ENCODE measurements around the gene IGSF6.
"Not testable (repeated sequence)": the region's sequence is repeated elsewhere in the genome, so short reads cannot be mapped to it uniquely, and the experiment has no call there.

IGSF6 gene

DNA sequence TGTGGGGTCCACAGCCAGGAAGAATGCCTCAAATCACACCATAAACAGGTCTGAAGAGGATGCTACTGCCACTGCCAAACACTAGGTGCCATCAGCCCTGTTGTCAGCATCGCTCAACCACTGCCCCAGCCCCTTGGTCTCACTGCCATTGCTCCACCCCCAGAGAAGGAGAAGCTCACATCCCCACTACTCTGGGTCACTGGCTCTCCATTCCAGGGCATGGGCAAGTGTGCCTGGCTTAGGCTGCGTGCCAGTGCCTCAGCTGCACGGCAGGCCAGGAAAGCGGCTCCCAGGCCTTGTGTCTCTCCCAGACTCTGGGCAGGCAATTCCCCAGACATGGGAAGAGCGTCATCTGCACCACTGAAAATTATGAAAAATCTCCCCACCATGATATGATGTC is 1.2 kb upstream of the IGSF6 start:
- peak in 3 of 4 experiments; percentile 67 to 77 (median 69) for DNase-seq

- peak in 2 of 4 experiments; percentile 36 to 46 for DNase-seq
These were observed 893 bp downstream of the IGSF6 start for GRCh38 chr16:21651515-21651914.

GRCh38 chr16:21650521-21650920 is 1.9 kb downstream of the IGSF6 start:
- DNase-seq = peak; percentile 83 to 94 (median 90)

- DNase-seq = peak; percentile 52 to 73 (median 68)
These were observed 2.5 kb downstream of the IGSF6 start for GRCh38 chr16:21649826-21650406.

GRCh38 chr16:21647562-21648164 is 4.7 kb downstream of the IGSF6 start:
- DNase-seq = no peak

DNA sequence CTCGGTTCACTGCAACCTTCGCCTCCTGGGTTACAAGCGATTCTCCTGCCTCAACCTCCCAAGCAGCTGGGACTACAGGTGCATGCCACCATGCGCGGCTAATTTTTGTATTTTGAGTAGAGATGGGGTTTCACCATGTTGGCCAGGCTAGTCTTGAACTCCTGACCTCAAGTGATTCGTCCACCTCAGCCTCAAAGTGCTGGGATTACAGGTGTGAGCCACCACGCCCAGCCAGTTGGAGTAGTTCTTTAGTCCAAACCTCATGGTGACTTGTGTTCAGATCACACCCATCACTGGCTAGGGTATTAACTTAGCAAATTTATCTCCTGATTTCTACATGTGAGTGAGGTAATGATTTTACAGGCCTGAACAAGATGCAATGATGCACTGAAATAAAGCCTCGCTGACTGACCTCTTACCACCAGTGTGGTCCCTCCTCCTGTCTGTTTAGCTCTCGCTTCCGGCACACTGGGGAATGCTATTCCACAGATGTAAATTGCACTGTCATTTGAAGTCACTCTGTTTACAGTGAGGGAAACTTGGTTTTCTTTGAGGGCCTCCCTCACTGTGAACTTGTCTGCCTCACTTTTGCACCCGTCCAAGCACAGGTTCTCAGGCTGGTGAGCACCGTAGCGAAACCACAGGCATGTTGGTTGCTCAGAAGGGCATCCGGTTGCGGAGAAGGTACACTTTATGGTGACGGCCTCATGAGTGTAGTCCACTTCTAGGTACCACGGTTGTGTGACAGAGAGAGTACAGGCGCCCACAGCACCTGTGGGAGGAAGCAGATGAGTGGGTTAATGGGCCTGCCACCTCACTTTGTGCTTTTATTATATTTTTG is 5.5 kb downstream of the IGSF6 start:
- no peak for DNase-seq

- peak in 3 of 4 experiments; percentile 47 to 69 (median 64) for DNase-seq
These were observed 6.3 kb downstream of the IGSF6 start for GRCh38 chr16:21646091-21646490.

- peak in 3 of 4 experiments; percentile 52 to 77 (median 73) for DNase-seq
These were observed 7.1 kb downstream of the IGSF6 start for GRCh38 chr16:21645261-21645721.

DNA sequence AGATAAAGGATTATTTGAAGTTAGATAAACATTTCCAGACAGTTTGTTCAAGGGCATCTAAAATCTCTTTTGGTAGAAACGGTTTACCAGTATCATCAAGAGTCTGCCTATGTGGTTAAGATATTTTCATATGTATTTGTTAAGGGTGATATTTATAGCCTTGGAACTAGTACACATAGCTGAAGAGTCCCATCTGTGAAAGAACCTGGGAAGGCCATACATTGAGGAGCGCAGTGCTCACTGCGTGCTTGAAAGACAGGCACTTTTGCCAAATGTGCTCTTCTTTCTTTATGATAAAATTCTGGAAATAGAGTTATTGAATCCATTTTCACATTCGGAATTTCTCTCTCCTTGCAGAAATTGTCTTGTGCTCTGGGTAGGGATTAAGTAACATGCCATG is 7.7 kb downstream of the IGSF6 start:
- DNase-seq = no peak

DNA sequence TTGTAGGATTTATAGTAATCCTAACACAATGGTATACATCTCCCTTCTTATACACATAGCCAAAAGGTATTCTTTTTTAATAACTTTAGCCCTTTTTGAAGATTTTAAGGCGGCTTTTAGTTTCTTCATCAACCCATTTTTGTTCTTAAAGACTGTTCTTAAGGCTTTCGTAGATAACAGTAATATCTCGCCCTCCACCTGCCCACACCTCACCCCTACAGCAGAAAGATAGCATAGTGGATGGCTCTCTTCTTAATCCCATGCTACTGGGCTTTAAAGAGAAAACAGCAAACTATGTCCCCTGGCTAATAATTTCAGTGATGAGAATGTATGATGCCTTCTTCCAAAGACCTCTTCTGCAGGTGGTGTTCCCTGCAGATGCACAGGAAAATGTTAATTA is 8.6 kb downstream of the IGSF6 start:
- no peak for DNase-seq

DNA sequence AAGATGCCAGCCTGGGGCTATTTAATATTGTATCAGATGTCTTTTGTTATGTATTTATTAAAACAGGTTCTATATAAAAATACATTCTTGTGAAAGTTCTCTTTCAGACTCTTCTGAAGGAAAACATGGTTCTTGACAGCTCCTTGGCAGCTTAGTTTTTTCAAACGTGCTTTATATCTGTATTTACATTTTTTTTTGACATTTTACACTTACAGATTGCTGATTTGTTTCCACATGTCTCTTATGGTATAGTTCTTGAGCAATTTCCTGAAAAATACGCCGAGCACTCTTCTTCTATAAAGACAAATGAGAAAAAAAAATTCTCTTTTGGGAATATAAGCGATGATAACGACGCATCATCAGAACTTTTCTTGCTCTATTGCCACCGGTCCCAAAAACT is 9.5 kb downstream of the IGSF6 start:
- DNase-seq = peak in 1 of 4 experiments; percentile 37

GRCh38 chr16:21641916-21642315 is 10.5 kb downstream of the IGSF6 start:
- no peak for DNase-seq

DNA sequence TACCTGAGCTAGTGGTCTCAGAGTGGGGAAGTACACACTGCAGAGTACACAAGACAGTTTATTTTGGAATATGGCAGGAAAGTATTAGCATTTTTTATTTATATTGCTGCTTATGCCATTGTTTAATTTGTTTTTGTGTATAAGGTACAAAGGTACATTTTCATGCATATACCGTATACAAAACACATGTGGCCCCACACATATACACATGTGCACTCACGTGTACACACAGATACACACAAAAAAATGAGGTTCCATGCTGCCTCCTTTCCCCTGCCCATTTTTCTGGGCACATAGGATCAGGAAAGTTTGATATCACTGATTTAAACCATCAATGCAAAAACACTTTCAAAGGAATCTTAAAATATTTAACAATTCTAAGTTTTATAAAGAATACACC is 12.9 kb downstream of the IGSF6 start:
- DNase-seq = peak in 1 of 4 experiments; percentile 12

GRCh38 chr16:21638573-21638975 is 13.8 kb downstream of the IGSF6 start:
- peak in 1 of 4 experiments; percentile 31 for DNase-seq

- no peak for DNase-seq
These were observed 15.1 kb downstream of the IGSF6 start for GRCh38 chr16:21637032-21637968.

DNA sequence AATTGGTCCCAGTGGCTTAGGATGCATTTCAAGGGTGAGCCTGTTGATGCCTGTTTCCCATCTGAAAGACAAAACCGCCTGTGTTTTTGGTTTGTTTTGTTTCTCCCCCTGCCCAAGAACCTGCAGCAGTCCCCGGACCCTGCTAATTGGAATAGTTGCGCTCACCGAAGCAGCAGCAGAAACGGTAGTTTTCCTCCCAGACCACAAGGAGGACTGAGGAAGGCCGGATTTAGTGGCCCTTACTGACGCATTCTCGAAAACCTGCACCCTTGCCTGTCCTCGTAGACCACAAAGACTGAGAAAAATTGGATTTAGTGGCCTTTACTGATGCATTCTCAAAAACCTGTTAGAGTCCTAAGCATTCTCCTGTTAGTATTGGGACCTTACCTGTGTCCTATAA is 16.7 kb downstream of the IGSF6 start:
- not testable (repeated sequence) for DNase-seq

- no peak for DNase-seq
These were observed 18.2 kb downstream of the IGSF6 start for GRCh38 chr16:21634216-21634615.

DNA sequence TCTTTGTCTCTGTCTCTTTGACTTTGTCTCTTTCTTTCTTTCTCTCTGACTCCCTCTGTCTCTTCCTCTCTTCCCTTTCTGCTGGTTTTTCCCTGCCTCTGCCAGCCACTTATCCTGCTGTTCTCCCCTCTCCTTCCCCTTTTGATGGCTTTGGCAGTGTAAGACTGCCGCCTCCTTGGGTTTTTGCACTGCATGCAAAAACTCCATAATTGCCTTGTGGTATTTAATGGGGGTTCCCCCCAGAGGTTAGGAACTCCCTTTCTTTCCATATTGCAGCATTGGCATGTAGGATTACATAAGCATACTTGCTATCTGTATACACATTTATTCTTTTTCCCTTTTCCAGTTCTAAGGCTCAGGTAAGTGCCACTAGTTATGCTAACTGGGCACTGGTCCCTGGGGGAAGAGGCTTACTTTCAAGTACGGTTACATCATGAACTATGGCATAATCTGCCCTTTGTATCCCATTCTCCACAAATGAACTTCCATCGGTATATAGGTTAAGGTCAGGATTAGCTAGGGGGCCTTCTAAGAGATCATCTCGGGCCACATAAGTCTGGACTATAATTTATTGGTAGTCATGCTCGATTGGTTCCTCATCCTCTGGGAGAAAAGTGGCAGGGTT is 20.3 kb downstream of the IGSF6 start:
- DNase-seq = peak; percentile 73 to 90 (median 83)

DNA sequence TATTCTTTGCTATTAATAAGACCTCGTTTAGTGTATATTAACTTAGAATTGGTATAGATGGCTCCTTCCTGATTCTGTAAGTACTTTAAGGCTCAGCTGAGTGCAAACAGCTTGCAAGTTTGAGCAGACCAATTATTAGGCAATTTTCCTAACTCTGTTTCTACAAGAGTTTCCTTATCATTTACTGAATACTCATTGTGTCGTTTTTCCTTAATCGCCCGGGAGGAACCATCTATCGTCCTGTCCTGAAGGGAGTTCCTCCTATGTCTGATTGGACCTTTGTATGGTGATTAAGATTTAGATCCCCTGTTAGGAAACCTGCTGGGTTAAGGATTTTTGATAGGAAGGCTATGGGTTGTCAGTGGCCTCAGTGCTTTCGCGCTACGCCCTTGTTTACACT is 21.0 kb downstream of the IGSF6 start:
- DNase-seq = peak in 3 of 4 experiments; percentile 19 to 46 (median 29)

DNA sequence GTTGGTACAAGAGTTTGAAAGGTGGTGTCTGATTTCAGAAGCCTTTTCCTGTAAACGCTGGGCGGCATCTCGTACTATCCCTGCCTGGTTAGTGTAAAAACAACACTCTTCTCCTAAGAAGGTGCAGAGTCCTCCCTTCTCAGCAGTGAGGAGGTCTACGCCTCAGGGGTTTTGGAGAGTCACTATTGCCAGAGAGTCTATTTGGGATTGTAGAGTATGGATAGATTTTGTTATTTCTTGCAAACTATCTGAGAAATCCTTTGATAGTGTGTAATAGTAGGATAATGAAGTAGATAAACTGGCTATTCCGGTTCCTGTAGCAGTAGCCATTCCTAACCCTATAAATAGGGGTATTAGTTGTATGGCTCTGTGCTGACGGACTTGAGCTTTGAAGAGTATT is 21.5 kb downstream of the IGSF6 start:
- not testable (repeated sequence) for DNase-seq

- not testable (repeated sequence) for DNase-seq
These were observed 22.5 kb downstream of the IGSF6 start for GRCh38 chr16:21629616-21630539.
